GM23338 (cell line): ENCODE results near the gene PIGV.

Experiments used
- CTCF ChIP-seq, 2 experiments: fragments of 200-600 bp in 1 of 2; sonication (generic) in 1 of 2; conservative IDR thresholded peaks; 2 replicates each; pipeline versions ENCODE4 v1.5.1 to v1.6.1; 2016 to 2017; ENCODE audit warnings: antibody characterized with exemption in 2 of 2, low read depth in 2 of 2, mild to moderate bottlenecking in 2 of 2, moderate library complexity in 1 of 2
- POLR2AphosphoS5 ChIP-seq: IDR thresholded peaks from 2 replicates; pipeline ENCODE4 v1.6.1; 2016; ENCODE audit warnings: antibody characterized with exemption, low read depth

DNA sequence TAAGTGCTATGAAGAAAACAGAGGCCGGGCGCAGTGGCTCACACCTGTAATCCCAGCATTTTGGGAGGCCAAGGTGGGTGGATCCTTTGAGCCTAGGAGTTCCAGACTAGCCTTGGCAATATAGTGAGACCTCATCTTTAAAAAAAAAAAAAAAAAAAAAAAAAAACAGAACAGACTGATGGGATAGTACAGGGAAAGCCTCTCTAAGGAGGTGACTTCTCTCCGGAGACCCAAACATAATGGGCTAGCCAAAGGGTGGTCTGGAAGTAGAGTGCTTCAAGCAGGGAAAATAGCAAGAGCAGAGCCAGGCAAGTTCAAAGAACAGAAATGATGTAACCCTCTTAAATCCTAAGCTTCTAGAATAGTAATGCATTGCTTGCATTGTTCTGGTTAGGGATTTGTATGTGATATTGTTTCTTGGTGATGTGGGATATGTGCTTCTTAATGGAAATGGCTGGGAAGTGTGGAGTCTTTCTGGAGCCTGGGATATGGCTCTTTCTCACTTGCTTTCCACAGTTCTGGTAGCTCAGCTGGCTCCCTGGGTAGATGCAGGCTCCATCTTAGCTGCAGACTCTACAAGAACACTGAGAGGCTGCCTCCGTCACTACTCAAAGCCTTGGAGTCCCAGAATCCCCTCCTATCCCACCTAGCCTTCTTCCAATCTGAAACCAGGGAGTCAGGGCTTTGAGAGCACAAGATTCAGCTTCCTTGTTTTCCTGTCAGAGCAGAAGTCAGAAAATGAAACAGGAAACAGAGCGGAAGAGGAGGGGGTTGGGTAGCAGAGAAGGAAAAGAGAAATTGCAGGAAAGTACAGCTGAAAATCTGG lies 1.9 kb upstream of the PIGV start:
- TF ChIP-seq CTCF (conservative IDR thresholded peaks at IDR 0.05; ENCODE audit: low read depth in 2 of 2), result no peak
- no peak for TF ChIP-seq POLR2AphosphoS5
